ENCODE results near the gene CGB1. TPM values are rescaled to one million over a fixed set of nuclear protein-coding genes. Genes with fewer than 3 reads are reported as not detected.
"Not testable (repeated sequence)": the region's sequence is repeated elsewhere in the genome, so short reads cannot be mapped to it uniquely, and the experiment has no call there.

CGB1 gene
- total RNA-seq, 1 donor from 2014 or later, result not detected

- no peak for DNase-seq (ENCODE audit: low read depth, low spot score)
Measured at GRCh38 chr19:49058562-49058961, 21.9 kb upstream of the CGB1 start.

- no peak for DNase-seq (ENCODE audit: low read depth, low spot score)
Measured at GRCh38 chr19:49057636-49058234, 21.0 kb upstream of the CGB1 start, which contains the start of gene CGB7. CGB7 (minus strand) TSS chr19:49057749; CDS start chr19:49055375, 2,374 bp downstream.

GRCh38 chr19:49056902-49057596 is 20.4 kb upstream of the CGB1 start:
- DNase-seq (ENCODE audit: low read depth, low spot score), result not testable (repeated sequence)

GRCh38 chr19:49056101-49056901 is 19.6 kb upstream of the CGB1 start:
- DNase-seq (ENCODE audit: low read depth, low spot score), result no peak

GRCh38 chr19:49050376-49051033 is 13.8 kb upstream of the CGB1 start:
- DNase-seq (ENCODE audit: low read depth, low spot score), result not testable (repeated sequence)

GRCh38 chr19:49049834-49050233 is 13.1 kb upstream of the CGB1 start:
- not testable (repeated sequence) for DNase-seq (ENCODE audit: low read depth, low spot score)

GRCh38 chr19:49049011-49049410 is 12.3 kb upstream of the CGB1 start, which contains the start of gene CGB8:
CGB8 (minus strand) TSS chr19:49049111; CDS start chr19:49048739, 372 bp downstream.
- not testable (repeated sequence) for DNase-seq (ENCODE audit: low read depth, low spot score)

- DNase-seq (ENCODE audit: low read depth, low spot score), result not testable (repeated sequence)
Measured at GRCh38 chr19:49043548-49043947, 6.9 kb upstream of the CGB1 start, which contains the start of gene CGB5. CGB5 (plus strand) TSS chr19:49043848; CDS start chr19:49044210, 362 bp downstream.

- DNase-seq (ENCODE audit: low read depth, low spot score), result not testable (repeated sequence)
Measured at GRCh38 chr19:49042666-49043065, 6.0 kb upstream of the CGB1 start.

GRCh38 chr19:49042177-49042576 is 5.5 kb upstream of the CGB1 start:
- no peak for DNase-seq (ENCODE audit: low read depth, low spot score)

GRCh38 chr19:49039736-49040135 is 3.0 kb upstream of the CGB1 start:
- DNase-seq (ENCODE audit: low read depth, low spot score), result not testable (repeated sequence)

GRCh38 chr19:49038557-49039276 is 2.0 kb upstream of the CGB1 start:
- DNase-seq (ENCODE audit: low read depth, low spot score), result not testable (repeated sequence)

- not testable (repeated sequence) for DNase-seq (ENCODE audit: low read depth, low spot score)
Measured at GRCh38 chr19:49038111-49038510, 1.4 kb upstream of the CGB1 start.

- DNase-seq (ENCODE audit: low read depth, low spot score), result not testable (repeated sequence)
Measured at GRCh38 chr19:49031642-49032301, 4.9 kb downstream of the CGB1 start, which contains the start of gene CGB2. CGB2 (plus strand) TSS chr19:49031890; CDS start chr19:49032096, 206 bp downstream.

- not testable (repeated sequence) for DNase-seq (ENCODE audit: low read depth, low spot score)
Measured at GRCh38 chr19:49030323-49030722, 6.4 kb downstream of the CGB1 start.

GRCh38 chr19:49029749-49030148 is 6.9 kb downstream of the CGB1 start:
- not testable (repeated sequence) for DNase-seq (ENCODE audit: low read depth, low spot score)

- not testable (repeated sequence) for DNase-seq (ENCODE audit: low read depth, low spot score)
Measured at GRCh38 chr19:49028686-49029085, 8.0 kb downstream of the CGB1 start.

GRCh38 chr19:49025599-49025998 is 11.1 kb downstream of the CGB1 start:
- not testable (repeated sequence) for DNase-seq (ENCODE audit: low read depth, low spot score)

GRCh38 chr19:49025088-49025487 is 11.6 kb downstream of the CGB1 start:
- not testable (repeated sequence) for DNase-seq (ENCODE audit: low read depth, low spot score)

GRCh38 chr19:49024233-49024632 is 12.5 kb downstream of the CGB1 start, which contains the start of gene CGB3:
CGB3 (minus strand) TSS chr19:49024333; CDS start chr19:49023971, 362 bp downstream.
- DNase-seq (ENCODE audit: low read depth, low spot score), result not testable (repeated sequence)

Measured in pulmonary artery endothelial cell (primary cell).